CD8-positive, alpha-beta memory T cell (primary cell): ENCODE measurements around the gene GCM1. TPM values are rescaled to one million over a fixed set of nuclear protein-coding genes. Genes with fewer than 3 reads are reported as not detected.

Source experiments
- CTCF ChIA-PET: fragments of 350-600 bp; sonication (Branson Sonifier 250); formaldehyde crosslinking; loops from one replicate; lab custom pipeline; 2021; ENCODE audit warnings: antibody characterized with exemption; lab: Charles Lee
- POLR2A ChIA-PET: fragments of 350-600 bp; sonication (Branson Sonifier 250); formaldehyde crosslinking; loops from one replicate; lab custom pipeline; 2021; ENCODE audit warnings: antibody characterized with exemption; lab: Charles Lee
- DNase-seq, 5 donors: peaks; one replicate each; pipeline versions ENCODE4 v3.0.0 to v3.0.0-alpha.2; 2020 to 2022; ENCODE audit warnings: mixed read lengths in 1 of 5
- H3K27ac ChIP-seq: one replicate; pipeline ENCODE4 v1.7.0; 2013; ENCODE audit warnings: low read depth, mild to moderate bottlenecking, low read length, moderate library complexity
- H3K27me3 ChIP-seq: 2 replicates; pipeline ENCODE4 v1.7.0; 2013; ENCODE audit warnings: low read length, mild to moderate bottlenecking; ENCODE audit not compliant: insufficient read depth, poor library complexity, severe bottlenecking
- H3K36me3 ChIP-seq: 2 replicates; pipeline ENCODE4 v1.7.0; 2013; ENCODE audit warnings: mild to moderate bottlenecking, low read length, moderate library complexity; ENCODE audit not compliant: insufficient read depth
- H3K4me1 ChIP-seq: 2 replicates; pipeline ENCODE4 v1.7.0; 2013; ENCODE audit warnings: mild to moderate bottlenecking, low read length, moderate library complexity; ENCODE audit not compliant: insufficient read depth
- H3K4me3 ChIP-seq: 2 replicates; pipeline ENCODE4 v1.7.0; 2013; ENCODE audit warnings: mild to moderate bottlenecking, low read length
- H3K9me3 ChIP-seq: 2 replicates; pipeline ENCODE4 v1.7.0; 2013; ENCODE audit warnings: mild to moderate bottlenecking, low read length
- H3K27ac Mint-ChIP-seq, 8 donors: one replicate each; pipeline ENCODE4 v1.8.0; 2020 to 2021; ENCODE audit warnings: mixed read lengths in 8 of 8, mild to moderate bottlenecking in 6 of 8, inconsistent platforms in 3 of 8, moderate library complexity in 3 of 8
- H3K27me3 Mint-ChIP-seq, 2 donors: one replicate each; pipeline ENCODE4 v1.8.0; 2020 to 2021; ENCODE audit warnings: mixed read lengths in 2 of 2, mild to moderate bottlenecking in 1 of 2, moderate library complexity in 1 of 2
- H3K36me3 Mint-ChIP-seq, 3 donors: one replicate each; pipeline ENCODE4 v1.8.0; 2020 to 2021; ENCODE audit warnings: mixed read lengths in 3 of 3, inconsistent platforms in 1 of 3, mild to moderate bottlenecking in 1 of 3
- H3K4me1 Mint-ChIP-seq, 3 donors: one replicate each; pipeline ENCODE4 v1.8.0; 2020 to 2021; ENCODE audit warnings: mixed read lengths in 3 of 3, inconsistent platforms in 1 of 3, mild to moderate bottlenecking in 1 of 3
- H3K4me3 Mint-ChIP-seq, 7 donors: one replicate each; pipeline ENCODE4 v1.8.0; 2020 to 2021; ENCODE audit warnings: mixed read lengths in 7 of 7, mild to moderate bottlenecking in 6 of 7, moderate library complexity in 4 of 7, inconsistent platforms in 2 of 7
- H3K9me3 Mint-ChIP-seq, 5 donors: one replicate each; pipeline ENCODE4 v1.8.0; 2020 to 2022; ENCODE audit warnings: mixed read lengths in 5 of 5, mild to moderate bottlenecking in 3 of 5, moderate library complexity in 2 of 5, inconsistent platforms in 1 of 5
- polyA plus RNA-seq: library from polyadenylated mRNA; unstranded; fragments of 300-500 nt; fragmentation: Illumina TruSeq; gene quantifications from one replicate; pipeline ENCODE4 v1.2.3, GENCODE V29; 2021
- total RNA-seq, 2 experiments: library from RNA; stranded (reverse); gene quantifications; one replicate each; pipeline ENCODE4 v1.2.3, GENCODE V29; 2021

GCM1 gene, protein sequence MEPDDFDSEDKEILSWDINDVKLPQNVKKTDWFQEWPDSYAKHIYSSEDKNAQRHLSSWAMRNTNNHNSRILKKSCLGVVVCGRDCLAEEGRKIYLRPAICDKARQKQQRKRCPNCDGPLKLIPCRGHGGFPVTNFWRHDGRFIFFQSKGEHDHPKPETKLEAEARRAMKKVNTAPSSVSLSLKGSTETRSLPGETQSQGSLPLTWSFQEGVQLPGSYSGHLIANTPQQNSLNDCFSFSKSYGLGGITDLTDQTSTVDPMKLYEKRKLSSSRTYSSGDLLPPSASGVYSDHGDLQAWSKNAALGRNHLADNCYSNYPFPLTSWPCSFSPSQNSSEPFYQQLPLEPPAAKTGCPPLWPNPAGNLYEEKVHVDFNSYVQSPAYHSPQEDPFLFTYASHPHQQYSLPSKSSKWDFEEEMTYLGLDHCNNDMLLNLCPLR
- not detected for total RNA-seq
- polyA plus RNA-seq: not detected

GRCh38 chr6:53148684-53149083, at the start of gene GCM1:
Gene GCM1 (minus strand): TSS chr6:53148841. CDS start chr6:53145632, 3,209 bp downstream.
- POLR2A ChIA-PET: no interaction called here
- peaks cover 7 to 28% of the 10 kb centered on the region in 2 donors for H3K27me3 Mint-ChIP-seq
- Histone ChIP-seq H3K4me3 (no peak within 1 kb of the TSS), H3K27ac (no peak within 1 kb of the TSS), H3K36me3 (no peaks in the 10 kb centered on the region), H3K9me3 (no peaks in the 10 kb centered on the region), H3K27me3 (peaks cover 3% of the 10 kb centered on the region), H3K4me1 (no peaks in the 10 kb centered on the region)
- H3K27ac Mint-ChIP-seq: no peak within 1 kb of the TSS
- CTCF ChIA-PET: no interaction called here
- H3K4me1 Mint-ChIP-seq: no peaks in the 10 kb centered on the region
- no peak within 1 kb of the TSS for H3K4me3 Mint-ChIP-seq
- no peaks in the 10 kb centered on the region for H3K9me3 Mint-ChIP-seq
- no peak for DNase-seq
- H3K36me3 Mint-ChIP-seq: no peaks in the 10 kb centered on the region

DNA sequence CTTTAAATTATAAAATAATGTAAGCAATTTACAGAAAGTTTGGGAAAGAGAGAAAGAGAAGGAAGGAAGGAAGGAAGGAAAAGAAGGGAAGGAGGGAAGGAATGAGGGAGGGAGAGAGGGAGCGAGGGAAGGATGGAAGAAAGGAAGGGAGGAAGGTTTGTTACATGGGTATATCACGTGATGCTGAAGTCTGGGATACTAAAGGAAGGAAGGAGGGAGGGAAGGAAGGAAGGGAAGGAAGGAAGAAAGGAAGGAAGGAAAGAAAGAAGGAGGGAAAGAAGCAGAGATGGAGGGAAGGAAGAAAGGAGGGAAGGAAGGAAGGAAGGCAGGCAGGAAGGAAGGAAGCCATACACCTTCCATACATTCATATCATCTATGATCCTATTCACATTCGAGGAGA, 48.9 kb upstream of the GCM1 start:
- Histone ChIP-seq H3K4me3 (no peak overlapping the region), H3K4me1 (no peaks in the 10 kb centered on the region), H3K27me3 (no peaks in the 10 kb centered on the region), H3K9me3 (no peaks in the 10 kb centered on the region), H3K27ac (no peak overlapping the region), H3K36me3 (no peaks in the 10 kb centered on the region)
- H3K27ac Mint-ChIP-seq: no peak overlapping the region
- DNase-seq: no peak
- no peak overlapping the region for H3K4me3 Mint-ChIP-seq
- ChIA-PET CTCF (no interaction called here), POLR2A (no interaction called here)
- H3K36me3 Mint-ChIP-seq: no peaks in the 10 kb centered on the region
- H3K27me3 Mint-ChIP-seq: peaks cover 0 to 2% of the 10 kb centered on the region in 2 donors
- H3K4me1 Mint-ChIP-seq: peaks cover 0 to 1% (median under 1%) of the 10 kb centered on the region in 3 donors
- no peaks in the 10 kb centered on the region for H3K9me3 Mint-ChIP-seq

DNA sequence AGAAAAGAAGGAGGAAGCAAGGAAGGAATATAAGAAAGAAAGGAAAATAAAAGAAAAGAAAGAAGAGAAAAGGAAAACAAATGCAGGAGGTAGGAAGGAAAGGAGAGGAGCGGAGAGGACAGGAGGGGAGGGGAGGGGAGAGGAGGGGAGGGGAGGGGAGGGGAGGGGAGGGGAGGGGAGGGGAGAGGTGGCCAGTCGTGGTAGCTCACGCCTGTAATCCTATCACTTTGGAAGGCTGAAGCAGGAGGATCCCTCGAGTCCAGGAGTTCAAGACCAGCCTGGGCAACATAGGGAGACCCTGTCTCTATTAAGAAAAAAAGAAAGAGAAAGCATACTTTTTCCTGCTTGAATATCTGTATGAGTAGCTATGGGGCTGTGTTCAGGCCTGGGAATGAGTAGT, 46.4 kb upstream of the GCM1 start:
- H3K27ac ChIP-seq: no peak overlapping the region
- no peaks in the 10 kb centered on the region for H3K4me1 ChIP-seq
- H3K36me3 Mint-ChIP-seq: peaks cover 0 to 2% (median 0%) of the 10 kb centered on the region in 3 donors
- no peaks in the 10 kb centered on the region for H3K9me3 ChIP-seq
- no peaks in the 10 kb centered on the region for H3K36me3 ChIP-seq
- no peak for DNase-seq
- H3K27me3 ChIP-seq: no peaks in the 10 kb centered on the region
- H3K4me3 Mint-ChIP-seq: no peak overlapping the region
- H3K4me1 Mint-ChIP-seq: peaks cover 0 to 7% (median 7%) of the 10 kb centered on the region in 3 donors
- H3K27me3 Mint-ChIP-seq: peaks cover 0 to 2% of the 10 kb centered on the region in 2 donors
- POLR2A ChIA-PET: no interaction called here
- no peak overlapping the region for H3K4me3 ChIP-seq
- CTCF ChIA-PET: no interaction called here
- H3K9me3 Mint-ChIP-seq: no peaks in the 10 kb centered on the region
- H3K27ac Mint-ChIP-seq: peak overlapping the region in 1 of 8 donors; percentile 67

GRCh38 chr6:53192682-53193188, 44.1 kb upstream of the GCM1 start:
- no peaks in the 10 kb centered on the region for H3K9me3 ChIP-seq
- no peak overlapping the region for H3K4me3 ChIP-seq
- CTCF ChIA-PET: no interaction called here
- H3K36me3 Mint-ChIP-seq: peaks cover 0 to 2% (median 0%) of the 10 kb centered on the region in 3 donors
- H3K27ac ChIP-seq: no peak overlapping the region
- no peak for DNase-seq
- H3K4me1 ChIP-seq: peaks cover 8% of the 10 kb centered on the region
- POLR2A ChIA-PET: no interaction called here
- no peaks in the 10 kb centered on the region for H3K27me3 Mint-ChIP-seq
- peaks cover 6 to 16% (median 15%) of the 10 kb centered on the region in 3 donors for H3K4me1 Mint-ChIP-seq
- H3K4me3 Mint-ChIP-seq: no peak overlapping the region
- no peaks in the 10 kb centered on the region for H3K27me3 ChIP-seq
- no peaks in the 10 kb centered on the region for H3K36me3 ChIP-seq
- no peaks in the 10 kb centered on the region for H3K9me3 Mint-ChIP-seq
- no peak overlapping the region for H3K27ac Mint-ChIP-seq

GRCh38 chr6:53189554-53189953, 40.9 kb upstream of the GCM1 start:
- no peaks in the 10 kb centered on the region for H3K9me3 Mint-ChIP-seq
- H3K36me3 Mint-ChIP-seq: peaks cover 0 to 2% (median 0%) of the 10 kb centered on the region in 3 donors
- no peak overlapping the region for H3K4me3 ChIP-seq
- no peak overlapping the region for H3K27ac ChIP-seq
- ChIA-PET CTCF (no interaction called here), POLR2A (interaction anchor here (1.0 kb wide), 1 partner anchor 171 kb away, joined by 4 read pairs; no protein-coding TSS in a partner anchor)
- H3K9me3 ChIP-seq: no peaks in the 10 kb centered on the region
- no peaks in the 10 kb centered on the region for H3K36me3 ChIP-seq
- DNase-seq: no peak
- peaks cover 9 to 19% (median 16%) of the 10 kb centered on the region in 3 donors for H3K4me1 Mint-ChIP-seq
- no peak overlapping the region for H3K4me3 Mint-ChIP-seq
- H3K27me3 Mint-ChIP-seq: no peaks in the 10 kb centered on the region
- no peaks in the 10 kb centered on the region for H3K27me3 ChIP-seq
- no peak overlapping the region for H3K27ac Mint-ChIP-seq
- H3K4me1 ChIP-seq: peaks cover 17% of the 10 kb centered on the region

DNA sequence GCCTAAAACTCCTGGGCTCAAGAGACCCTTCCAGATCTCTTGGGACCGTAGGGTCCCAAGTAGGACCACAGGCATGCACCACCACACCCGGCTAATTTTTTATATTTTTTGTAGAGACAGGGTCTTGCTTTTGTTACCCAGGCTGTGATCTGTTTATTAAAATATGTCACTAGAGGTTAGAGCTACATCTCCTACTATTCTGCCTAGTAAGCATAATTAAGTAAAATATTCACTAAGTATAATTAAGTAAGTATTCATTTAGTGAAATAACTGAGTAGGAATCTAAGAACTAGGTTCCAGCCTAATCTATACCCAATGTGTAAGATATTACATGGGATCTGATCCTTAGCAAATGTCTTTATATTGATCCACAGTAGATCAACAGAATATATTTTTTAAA, 40.2 kb upstream of the GCM1 start:
- H3K27ac ChIP-seq: no peak overlapping the region
- peaks cover 0 to 2% (median 0%) of the 10 kb centered on the region in 3 donors for H3K36me3 Mint-ChIP-seq
- H3K9me3 ChIP-seq: no peaks in the 10 kb centered on the region
- no peaks in the 10 kb centered on the region for H3K36me3 ChIP-seq
- H3K27me3 ChIP-seq: no peaks in the 10 kb centered on the region
- POLR2A ChIA-PET: interaction anchor here (0.7 to 0.8 kb wide), 2 partner anchors 146 to 241 kb away, joined by 5 to 9 read pairs; no protein-coding TSS in a partner anchor
- no peaks in the 10 kb centered on the region for H3K27me3 Mint-ChIP-seq
- H3K4me3 ChIP-seq: peak overlapping the region; percentile 56
- DNase-seq: no peak
- peaks cover 17% of the 10 kb centered on the region for H3K4me1 ChIP-seq
- H3K4me3 Mint-ChIP-seq: peak overlapping the region in 5 of 7 donors; percentile 74 to 86 (median 76)
- H3K27ac Mint-ChIP-seq: peak overlapping the region in 2 of 8 donors; percentile 52 to 58
- CTCF ChIA-PET: interaction anchor here (0.7 to 1.5 kb wide), 3 partner anchors 16 to 221 kb away, joined by 3 read pairs; no protein-coding TSS in a partner anchor
- peaks cover 9 to 19% (median 16%) of the 10 kb centered on the region in 3 donors for H3K4me1 Mint-ChIP-seq
- no peaks in the 10 kb centered on the region for H3K9me3 Mint-ChIP-seq

DNA sequence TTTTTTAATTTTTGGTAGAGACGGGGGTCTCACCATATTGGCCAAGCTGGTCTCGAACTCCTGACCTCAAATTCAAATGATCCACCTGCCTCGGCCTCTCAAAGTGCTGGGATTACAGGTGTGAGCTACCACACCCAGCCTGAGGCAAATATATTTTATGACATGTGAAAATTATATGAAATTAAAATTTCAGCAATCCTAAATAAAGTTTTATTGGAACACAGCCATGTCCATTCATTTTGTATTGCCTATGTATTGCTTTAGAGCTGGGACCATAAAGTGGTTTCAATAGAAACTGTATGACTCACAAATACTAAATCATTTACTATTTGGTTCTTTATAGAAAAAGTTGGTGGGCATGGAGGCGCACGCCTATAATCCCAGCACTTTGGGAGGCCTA, 32.0 kb upstream of the GCM1 start:
- Histone ChIP-seq H3K27ac (no peak overlapping the region), H3K9me3 (no peaks in the 10 kb centered on the region), H3K4me3 (no peak overlapping the region), H3K36me3 (no peaks in the 10 kb centered on the region), H3K4me1 (no peaks in the 10 kb centered on the region), H3K27me3 (no peaks in the 10 kb centered on the region)
- Mint-ChIP-seq H3K9me3 (no peaks in the 10 kb centered on the region), H3K27ac (no peak overlapping the region), H3K36me3 (peaks cover 0 to 5% (median 0%) of the 10 kb centered on the region in 3 donors), H3K27me3 (no peaks in the 10 kb centered on the region), H3K4me3 (no peak overlapping the region), H3K4me1 (peaks cover 0 to 7% (median 4%) of the 10 kb centered on the region in 3 donors)
- ChIA-PET POLR2A (no interaction called here), CTCF (no interaction called here)
- no peak for DNase-seq
